Uterus (tissue), 2 donors: ENCODE data around the gene NCAPD2.

ENCODE experiments used
- POLR2A ChIP-seq, 2 donors: fragments of 450-650 bp; IDR thresholded peaks; one replicate each; pipeline ENCODE4 v1.6.1; 2016; ENCODE audit warnings: antibody characterized with exemption in 2 of 2, mild to moderate bottlenecking in 1 of 2, moderate library complexity in 1 of 2
- TF ChIP-seq, protein P1 (sequence below), 4 experiments: fragments of 200-600 bp in 2 of 4; fragments of 450-650 bp in 2 of 4; sonication (generic) in 2 of 4; IDR thresholded peaks; one replicate each; pipeline ENCODE4 v1.5.1; 2016 to 2019; ENCODE audit warnings: antibody characterized with exemption in 4 of 4, mild to moderate bottlenecking in 2 of 4, moderate library complexity in 1 of 4

DNA sequence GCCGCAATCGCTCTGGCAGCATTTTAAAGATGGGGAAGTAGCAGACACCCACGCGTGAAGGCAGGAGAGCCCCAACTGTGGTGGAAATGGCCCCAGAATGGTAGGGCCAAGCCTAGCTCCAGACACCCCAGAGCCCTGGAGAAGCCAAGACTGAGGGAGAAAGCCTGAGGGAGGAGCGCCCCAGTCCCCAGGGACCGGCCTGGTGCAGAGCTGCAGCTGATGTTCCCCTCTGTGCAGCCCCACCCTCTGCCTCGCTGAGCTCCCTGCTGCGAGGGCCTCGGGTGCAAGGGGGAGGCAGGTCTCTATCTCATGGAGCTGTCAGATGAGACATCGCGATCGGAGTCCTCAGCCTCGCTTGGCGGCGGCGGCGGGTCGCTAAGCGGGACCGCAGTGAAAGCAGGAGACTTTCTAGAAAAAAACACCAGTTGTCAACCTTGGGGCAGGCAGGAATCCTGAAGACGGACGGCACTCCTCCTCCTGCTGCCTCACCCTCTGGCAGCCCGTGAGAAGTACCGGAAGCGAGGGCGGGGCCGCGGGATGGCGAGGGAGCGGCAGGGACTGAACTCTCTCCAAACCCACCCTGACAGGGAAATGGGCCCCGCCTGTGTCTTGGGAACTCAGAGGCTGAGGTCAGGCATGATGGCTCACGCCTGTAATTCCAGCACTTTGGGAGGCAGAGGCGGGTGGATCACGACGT is 46.4 kb downstream of the NCAPD2 start:
- peak in 1 of 2 donors; percentile 32 for TF ChIP-seq POLR2A (IDR thresholded peaks at IDR 0.05)
- TF ChIP-seq, protein P1, sequence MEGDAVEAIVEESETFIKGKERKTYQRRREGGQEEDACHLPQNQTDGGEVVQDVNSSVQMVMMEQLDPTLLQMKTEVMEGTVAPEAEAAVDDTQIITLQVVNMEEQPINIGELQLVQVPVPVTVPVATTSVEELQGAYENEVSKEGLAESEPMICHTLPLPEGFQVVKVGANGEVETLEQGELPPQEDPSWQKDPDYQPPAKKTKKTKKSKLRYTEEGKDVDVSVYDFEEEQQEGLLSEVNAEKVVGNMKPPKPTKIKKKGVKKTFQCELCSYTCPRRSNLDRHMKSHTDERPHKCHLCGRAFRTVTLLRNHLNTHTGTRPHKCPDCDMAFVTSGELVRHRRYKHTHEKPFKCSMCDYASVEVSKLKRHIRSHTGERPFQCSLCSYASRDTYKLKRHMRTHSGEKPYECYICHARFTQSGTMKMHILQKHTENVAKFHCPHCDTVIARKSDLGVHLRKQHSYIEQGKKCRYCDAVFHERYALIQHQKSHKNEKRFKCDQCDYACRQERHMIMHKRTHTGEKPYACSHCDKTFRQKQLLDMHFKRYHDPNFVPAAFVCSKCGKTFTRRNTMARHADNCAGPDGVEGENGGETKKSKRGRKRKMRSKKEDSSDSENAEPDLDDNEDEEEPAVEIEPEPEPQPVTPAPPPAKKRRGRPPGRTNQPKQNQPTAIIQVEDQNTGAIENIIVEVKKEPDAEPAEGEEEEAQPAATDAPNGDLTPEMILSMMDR (IDR thresholded peaks at IDR 0.05): no peak
